Right forelimb (tissue), 1 donor: Measurements from ENCODE around the gene RPS6KC1.
"Not testable (repeated sequence)": the region's sequence is repeated elsewhere in the genome, so short reads cannot be mapped to it uniquely, and the experiment has no call there.

Experiments used
- DNase-seq: peaks from one replicate; pipeline ENCODE4 v3.0.0-alpha.2; 2018

RPS6KC1 gene

GRCh38 chr1:213287987-213288386 is 236.9 kb downstream of the RPS6KC1 start:
- no peak for DNase-seq

- no peak for DNase-seq
Measured at GRCh38 chr1:213291526-213291925, 240.5 kb downstream of the RPS6KC1 start.

- DNase-seq: no peak
Measured at GRCh38 chr1:213292614-213293013, 241.6 kb downstream of the RPS6KC1 start.

- no peak for DNase-seq
Measured at GRCh38 chr1:213295860-213296259, 244.8 kb downstream of the RPS6KC1 start.

GRCh38 chr1:213296558-213296957 is 245.5 kb downstream of the RPS6KC1 start:
- DNase-seq: no peak

- no peak for DNase-seq
Measured at GRCh38 chr1:213297021-213297420, 246.0 kb downstream of the RPS6KC1 start.

- DNase-seq: no peak
Measured at GRCh38 chr1:213300433-213300832, 249.4 kb downstream of the RPS6KC1 start.

GRCh38 chr1:213301524-213301923 is 250.5 kb downstream of the RPS6KC1 start:
- DNase-seq: not testable (repeated sequence)

GRCh38 chr1:213303286-213303685 is 252.2 kb downstream of the RPS6KC1 start:
- no peak for DNase-seq

GRCh38 chr1:213315571-213315970 is 264.5 kb downstream of the RPS6KC1 start:
- no peak for DNase-seq

- DNase-seq: not testable (repeated sequence)
Measured at GRCh38 chr1:213318458-213318857, 267.4 kb downstream of the RPS6KC1 start.

- DNase-seq: no peak
Measured at GRCh38 chr1:213320191-213320870, 269.3 kb downstream of the RPS6KC1 start.
